ENCODE measurements around the gene TMX1. TPM values are rescaled to one million over a fixed set of nuclear protein-coding genes. Genes with fewer than 3 reads are reported as not detected.

The TMX1 gene
- total RNA-seq, 1 donor: 66.0 TPM

DNA sequence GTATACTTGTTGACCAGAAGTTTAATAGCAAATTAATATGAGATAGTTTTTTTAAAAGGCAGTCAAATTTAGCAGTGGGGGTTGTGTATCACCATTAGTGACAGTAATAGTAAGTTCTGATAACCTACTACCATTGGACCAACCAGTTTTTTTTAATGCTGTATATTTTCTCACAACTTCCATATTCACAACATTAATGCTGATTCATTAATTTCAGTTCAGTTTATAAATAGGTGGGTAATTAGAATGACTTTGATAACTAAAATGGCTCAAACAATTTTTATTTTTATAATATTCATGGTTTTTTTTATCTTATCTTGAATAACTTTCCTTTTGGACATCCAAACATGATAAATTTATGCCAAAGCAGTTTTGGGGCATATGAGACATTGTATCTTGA, 13.8 kb downstream of the TMX1 start:
- TF ChIP-seq, protein P1, sequence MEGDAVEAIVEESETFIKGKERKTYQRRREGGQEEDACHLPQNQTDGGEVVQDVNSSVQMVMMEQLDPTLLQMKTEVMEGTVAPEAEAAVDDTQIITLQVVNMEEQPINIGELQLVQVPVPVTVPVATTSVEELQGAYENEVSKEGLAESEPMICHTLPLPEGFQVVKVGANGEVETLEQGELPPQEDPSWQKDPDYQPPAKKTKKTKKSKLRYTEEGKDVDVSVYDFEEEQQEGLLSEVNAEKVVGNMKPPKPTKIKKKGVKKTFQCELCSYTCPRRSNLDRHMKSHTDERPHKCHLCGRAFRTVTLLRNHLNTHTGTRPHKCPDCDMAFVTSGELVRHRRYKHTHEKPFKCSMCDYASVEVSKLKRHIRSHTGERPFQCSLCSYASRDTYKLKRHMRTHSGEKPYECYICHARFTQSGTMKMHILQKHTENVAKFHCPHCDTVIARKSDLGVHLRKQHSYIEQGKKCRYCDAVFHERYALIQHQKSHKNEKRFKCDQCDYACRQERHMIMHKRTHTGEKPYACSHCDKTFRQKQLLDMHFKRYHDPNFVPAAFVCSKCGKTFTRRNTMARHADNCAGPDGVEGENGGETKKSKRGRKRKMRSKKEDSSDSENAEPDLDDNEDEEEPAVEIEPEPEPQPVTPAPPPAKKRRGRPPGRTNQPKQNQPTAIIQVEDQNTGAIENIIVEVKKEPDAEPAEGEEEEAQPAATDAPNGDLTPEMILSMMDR (IDR thresholded peaks at IDR 0.05; ENCODE audit: insufficient read depth, low read length): no peak
- DNase-seq (ENCODE audit: low read depth): no peak

DNA sequence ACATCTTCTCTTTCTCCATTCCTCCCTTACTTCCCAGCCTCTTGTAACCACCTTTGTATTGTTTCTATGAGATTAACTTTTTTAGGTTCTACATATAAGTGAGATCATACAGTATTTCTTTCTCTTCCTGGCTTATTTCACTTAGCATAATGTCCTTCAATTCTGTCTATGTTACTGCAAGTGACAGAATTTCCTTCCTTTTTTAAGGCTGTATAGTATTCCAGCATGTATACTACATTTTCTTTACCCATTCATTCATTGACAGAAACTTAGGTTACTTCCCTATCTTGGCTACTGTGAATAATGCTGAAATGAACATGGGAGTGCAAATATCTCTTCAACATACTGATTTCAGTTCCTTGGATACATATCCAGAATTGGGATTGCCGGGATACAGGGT, 18.2 kb downstream of the TMX1 start:
- H3K4me3 ChIP-seq (ENCODE audit: low read depth, low read length): no peak overlapping the region
- TF ChIP-seq, protein P1 (IDR thresholded peaks at IDR 0.05; ENCODE audit: insufficient read depth, low read length): no peak
- no peak for DNase-seq (ENCODE audit: low read depth)

More for the DNA sequence above, 13.8 kb downstream of the TMX1 start:
- no peak overlapping the region for H3K4me3 ChIP-seq (ENCODE audit: low read depth, low read length)

DNA sequence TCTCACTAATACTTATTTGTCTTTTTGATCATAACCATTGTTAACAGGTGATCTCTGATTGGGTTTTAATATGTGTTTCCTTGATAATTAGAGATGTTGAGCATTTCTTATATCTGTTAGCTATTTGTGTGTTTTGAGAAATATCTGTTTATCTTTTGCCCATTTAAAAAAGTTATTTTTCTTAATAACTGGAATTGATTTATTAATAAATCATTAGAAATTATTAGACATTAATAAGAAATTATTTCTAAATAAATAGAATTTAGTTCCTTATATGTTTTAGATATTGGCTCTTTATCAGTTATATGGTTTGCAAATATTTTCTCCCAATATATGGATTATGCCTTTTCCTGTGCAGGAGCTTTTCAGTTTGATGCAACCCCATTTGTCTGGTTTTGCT, 18.7 kb downstream of the TMX1 start:
- no peak overlapping the region for H3K4me3 ChIP-seq (ENCODE audit: low read depth, low read length)
- TF ChIP-seq, protein P1 (IDR thresholded peaks at IDR 0.05; ENCODE audit: insufficient read depth, low read length): no peak
- DNase-seq (ENCODE audit: low read depth): no peak

DNA sequence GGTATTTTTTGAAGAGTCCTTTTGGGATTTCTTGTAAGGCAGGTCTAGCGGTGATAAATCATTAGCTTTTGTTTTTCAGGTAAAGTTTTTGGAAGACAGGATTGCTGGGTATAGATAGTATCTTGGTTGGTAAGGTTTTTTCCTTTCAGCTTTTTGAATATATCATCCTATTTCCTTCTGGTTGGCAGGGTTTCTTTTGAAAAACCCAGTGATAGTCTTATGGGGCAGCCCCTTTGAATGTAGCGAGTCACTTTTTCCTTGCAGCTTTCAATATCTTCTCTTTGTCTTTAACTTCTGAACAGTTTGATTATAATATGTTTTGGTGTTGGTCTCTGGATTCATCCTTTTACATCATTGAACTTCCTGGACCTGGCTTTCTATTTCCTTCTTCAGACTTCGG, 20.2 kb downstream of the TMX1 start:
- no peak overlapping the region for H3K4me3 ChIP-seq (ENCODE audit: low read depth, low read length)
- TF ChIP-seq, protein P1 (IDR thresholded peaks at IDR 0.05; ENCODE audit: insufficient read depth, low read length): no peak
- no peak for DNase-seq (ENCODE audit: low read depth)

DNA sequence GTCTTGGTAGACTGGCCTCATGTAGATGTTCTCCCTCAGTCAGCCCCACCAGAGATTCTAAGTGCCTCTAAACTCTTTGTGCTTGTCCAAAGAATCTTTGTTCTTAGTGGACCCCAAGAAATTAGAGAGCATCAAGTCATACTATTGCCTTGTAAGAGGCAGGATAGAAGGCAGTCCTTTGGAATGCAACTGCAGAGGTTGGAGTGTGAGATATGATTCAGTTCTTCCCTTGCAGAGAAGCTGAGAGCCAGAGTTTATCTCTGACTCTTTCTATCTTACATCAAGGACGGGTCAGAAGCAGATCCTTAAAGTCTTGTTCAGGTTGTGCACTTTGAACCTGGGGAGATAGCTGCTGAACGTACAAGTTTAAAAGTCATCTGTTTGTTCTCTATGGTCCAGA, 21.1 kb downstream of the TMX1 start:
- H3K4me3 ChIP-seq (ENCODE audit: low read depth, low read length): no peak overlapping the region
- no peak for DNase-seq (ENCODE audit: low read depth)
- TF ChIP-seq, protein P1 (IDR thresholded peaks at IDR 0.05; ENCODE audit: insufficient read depth, low read length): no peak

DNA sequence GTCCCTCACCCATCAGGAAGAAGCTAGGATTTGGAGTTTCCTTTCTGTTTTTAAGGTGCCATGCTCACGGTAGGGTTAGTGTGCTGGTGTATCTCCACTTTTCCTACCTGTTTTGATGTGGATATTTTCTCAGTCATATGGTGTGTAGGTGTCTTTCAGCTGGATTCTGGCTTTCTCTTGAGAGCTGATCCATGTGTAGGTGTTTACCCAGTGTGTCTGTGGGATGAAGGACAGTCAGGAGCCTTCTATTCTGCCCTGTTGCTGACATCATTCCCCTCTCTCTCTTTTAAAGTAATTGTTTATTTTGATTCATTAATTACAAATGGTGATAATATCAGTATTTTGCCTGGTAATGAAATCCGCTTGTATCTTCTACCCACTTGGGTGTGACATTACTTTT, 22.8 kb downstream of the TMX1 start:
- TF ChIP-seq, protein P1 (IDR thresholded peaks at IDR 0.05; ENCODE audit: insufficient read depth, low read length): no peak
- H3K4me3 ChIP-seq (ENCODE audit: low read depth, low read length): no peak overlapping the region

DNA sequence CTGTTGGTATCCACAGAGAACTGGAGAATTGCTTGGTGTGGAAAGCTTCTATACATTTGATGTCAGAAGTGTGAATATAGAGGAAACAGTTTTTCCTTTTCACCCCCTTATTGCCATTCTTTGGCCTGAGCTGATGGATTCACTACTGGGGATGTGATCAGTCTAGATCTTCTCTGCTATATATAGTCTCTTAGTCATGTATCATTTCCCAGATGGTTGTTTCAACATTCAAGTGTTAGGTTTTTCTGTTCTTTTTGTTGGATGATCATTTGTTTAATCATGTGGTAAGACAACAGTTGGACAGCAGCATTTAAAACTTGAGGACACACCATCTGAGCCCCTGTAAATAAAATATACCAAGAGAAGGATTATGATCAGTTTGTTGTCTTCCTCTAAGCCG, 29.6 kb downstream of the TMX1 start:
- H3K4me3 ChIP-seq (ENCODE audit: low read depth, low read length): no peak overlapping the region
- TF ChIP-seq, protein P1 (IDR thresholded peaks at IDR 0.05; ENCODE audit: insufficient read depth, low read length): no peak
- DNase-seq (ENCODE audit: low read depth): no peak

More for the DNA sequence above, 22.8 kb downstream of the TMX1 start:
- DNase-seq (ENCODE audit: low read depth): no peak
